K562 (cell line): ENCODE measurements around the gene ELMO1. TPM values are rescaled to one million over a fixed set of nuclear protein-coding genes. Genes with fewer than 3 reads are reported as not detected.

Source experiments
- ATAC-seq: fragments of 200-7000 bp; cut with Tn5 transposase; 3 replicates; pipeline ENCODE4 v1.9.1; 2020; ENCODE audit warnings: moderate library complexity
- BruUV-seq: library from RNA; stranded (reverse); fragments of 400-500 nt; replicated peaks from 2 replicates; lab custom pipeline; 2021; lab: Mats Ljungman, UMichigan
- CTCF ChIA-PET: fragments of 300-600 bp; formaldehyde crosslinking; extraction: SDS; loops from one replicate; lab custom pipeline; 2021; ENCODE audit warnings: low intra/inter-chr PET ratio; lab: Yijun Ruan, JAX
- POLR2A ChIA-PET: fragments of 300-600, 350-650 bp; sonication (Branson Sonifier 250); formaldehyde crosslinking; extraction: SDS; loops from one replicate; lab custom pipeline; 2021; ENCODE audit warnings: antibody characterized with exemption, inconsistent platforms; lab: Yijun Ruan, JAX
- DNase-seq, 4 experiments: peaks; one replicate each; pipeline versions ENCODE4 v3.0.0 to v3.0.0-alpha.2; 2011 to 2018; ENCODE audit warnings: low spot score in 3 of 4, mixed read lengths in 3 of 4; ENCODE audit errors: extremely low read depth in 1 of 4
- FAIRE-seq: peaks from 2 replicates; lab custom pipeline; 2011; peaks lifted over from hg19 to GRCh38; lab: Jason Lieb, UNC
- H2AFZ ChIP-seq: 2 replicates; pipeline ENCODE4 v1.6.0; 2011; ENCODE audit warnings: low read depth, low read length, control low read depth, inconsistent platforms
- H3K27ac ChIP-seq: fragments of 200-600 bp; 3 replicates; pipeline ENCODE4 v1.8.0; 2011; ENCODE audit warnings: low read depth, mild to moderate bottlenecking, control low read depth, inconsistent platforms, low read length, moderate library complexity, mixed read lengths; ENCODE audit errors: extremely low read depth
- H3K27me3 ChIP-seq, 2 experiments: fragments of 300-600 bp in 1 of 2; 2 replicates in 1 of 2; 3 replicates in 1 of 2; pipeline versions ENCODE4 v1.6.0 to v1.8.0; 2011; ENCODE audit warnings: inconsistent platforms in 2 of 2, low read length in 2 of 2, mild to moderate bottlenecking in 1 of 2, mixed read lengths in 1 of 2, moderate library complexity in 1 of 2; ENCODE audit not compliant: control insufficient read depth in 2 of 2, insufficient read depth in 2 of 2
- H3K36me3 ChIP-seq: fragments of 300-600 bp; 3 replicates; pipeline ENCODE4 v1.8.0; 2011; ENCODE audit warnings: mild to moderate bottlenecking, low read length, inconsistent platforms; ENCODE audit not compliant: control insufficient read depth, insufficient read depth
- H3K4me1 ChIP-seq, 2 experiments: fragments of 200-600 bp in 1 of 2; replicated peaks in 1 of 2; 2 replicates in 1 of 2; 3 replicates in 1 of 2; pipeline versions ENCODE4 v1.5.1 to v1.8.0; 2011; ENCODE audit warnings: inconsistent platforms in 2 of 2, low read length in 2 of 2, mild to moderate bottlenecking in 1 of 2, mixed read lengths in 1 of 2, moderate library complexity in 1 of 2; ENCODE audit not compliant: control insufficient read depth in 2 of 2, insufficient read depth in 2 of 2
- H3K4me2 ChIP-seq: 2 replicates; pipeline ENCODE4 v1.6.1; 2011; ENCODE audit warnings: low read length, control low read depth, inconsistent platforms, mixed read lengths; ENCODE audit not compliant: insufficient read depth
- H3K4me3 ChIP-seq: fragments of 200-600 bp; sonication (generic), shearing (Covaris generic); 2 replicates; pipeline ENCODE4 v1.5.1; 2016; ENCODE audit warnings: control low read depth, inconsistent platforms
- H3K79me2 ChIP-seq: fragments of 200-600 bp; 3 replicates; pipeline ENCODE4 v1.8.0; 2011; ENCODE audit warnings: low read length, inconsistent platforms; ENCODE audit not compliant: control insufficient read depth, insufficient read depth
- H3K9ac ChIP-seq, 2 experiments: 2 replicates each; pipeline versions ENCODE4 v1.6.0 to v1.6.1; 2011; ENCODE audit warnings: low read depth in 2 of 2, low read length in 2 of 2, control low read depth in 1 of 2, inconsistent platforms in 1 of 2, mild to moderate bottlenecking in 1 of 2, mixed read lengths in 1 of 2; ENCODE audit not compliant: insufficient read depth in 1 of 2
- H3K9me1 ChIP-seq: one replicate; pipeline ENCODE4 v1.6.0; 2011; ENCODE audit warnings: inconsistent platforms, mild to moderate bottlenecking, low read length, moderate library complexity; ENCODE audit not compliant: control insufficient read depth, insufficient read depth
- H3K9me3 ChIP-seq: replicated peaks from 2 replicates; pipeline ENCODE4 v1.5.1; 2011; ENCODE audit warnings: low read depth, low read length, inconsistent platforms; ENCODE audit not compliant: control insufficient read depth, insufficient read depth
- H4K20me1 ChIP-seq: replicated peaks from 2 replicates; pipeline ENCODE4 v1.6.1; 2011; ENCODE audit warnings: low read length, inconsistent platforms, mixed read lengths; ENCODE audit not compliant: control insufficient read depth, insufficient read depth
- CHD4 ChIP-seq: fragments of 200-600 bp; sonication (generic); IDR thresholded peaks from 3 replicates; pipeline ENCODE4 v1.6.1; 2012; ENCODE audit warnings: low read depth, mild to moderate bottlenecking, mixed read lengths, low read length, inconsistent platforms; ENCODE audit not compliant: insufficient read depth, insufficient replicate concordance, poor library complexity, severe bottlenecking
- DIDO1 ChIP-seq: fragments of 450-650 bp; IDR thresholded peaks from 2 replicates; pipeline ENCODE4 v1.6.1; 2016; ENCODE audit warnings: low read depth, missing biosample characterization, missing genetic modification characterization
- EHMT2 ChIP-seq: fragments of 450-650 bp; IDR thresholded peaks from 2 replicates; pipeline ENCODE4 v1.6.1; 2018; ENCODE audit warnings: antibody characterized with exemption
- ELF2 ChIP-seq: fragments of 250-450 bp; sonication (Bioruptor Pico); IDR thresholded peaks from 2 replicates; pipeline ENCODE4 v1.5.0; 2021; ENCODE audit warnings: mild to moderate bottlenecking
- FUS ChIP-seq: fragments of 200-400 bp; formaldehyde crosslinking; optimal IDR thresholded peaks from 2 replicates; pipeline ENCODE3; 2017; ENCODE audit warnings: low read depth, low read length
- HDAC3 ChIP-seq: fragments of 450-650 bp; IDR thresholded peaks from 2 replicates; pipeline ENCODE4 v1.6.1; 2018; ENCODE audit warnings: borderline replicate concordance, mild to moderate bottlenecking, moderate library complexity; ENCODE audit not compliant: partially characterized antibody
- MCM5 ChIP-seq: fragments of 450-650 bp; IDR thresholded peaks from 2 replicates; pipeline ENCODE4 v1.6.1; 2016; ENCODE audit warnings: low read depth
- PHTF2 ChIP-seq: fragments of 250-450 bp; sonication (Bioruptor Pico); IDR thresholded peaks from 2 replicates; pipeline ENCODE4 v1.5.0; 2021; ENCODE audit warnings: mild to moderate bottlenecking
- PYGO2 ChIP-seq: fragments of 450-650 bp; IDR thresholded peaks from 2 replicates; pipeline ENCODE4 v1.6.1; 2016; ENCODE audit warnings: mild to moderate bottlenecking, missing genetic modification characterization, moderate library complexity, missing compliant biosample characterization
- RAD51 ChIP-seq: fragments of 450-650 bp; IDR thresholded peaks from 2 replicates; pipeline ENCODE4 v1.7.1; 2016; ENCODE audit warnings: low read depth, mild to moderate bottlenecking, borderline replicate concordance
- RBM39 ChIP-seq: fragments of 200-400 bp; formaldehyde crosslinking; optimal IDR thresholded peaks from 2 replicates; pipeline ENCODE3; 2018; ENCODE audit warnings: low read depth, low read length
- TAL1 ChIP-seq: fragments of 450-650 bp; IDR thresholded peaks from 2 replicates; pipeline ENCODE4 v1.6.1; 2016; ENCODE audit warnings: mild to moderate bottlenecking
- TRIM28 ChIP-seq: fragments of 450-650 bp; IDR thresholded peaks from 2 replicates; pipeline ENCODE4 v1.6.1; 2017
- USF2 ChIP-seq: sonication (generic); formaldehyde crosslinking; IDR thresholded peaks from 2 replicates; pipeline ENCODE4 v1.5.0; 2020; ENCODE audit warnings: missing genetic modification reagents
- ZFP36 ChIP-seq: fragments of 150-350 bp; IDR thresholded peaks from 2 replicates; pipeline ENCODE4 v1.6.1; 2018; ENCODE audit warnings: low read length, low read depth; ENCODE audit not compliant: partially characterized antibody
- ZNF280A ChIP-seq: fragments of 450-650 bp; IDR thresholded peaks from 2 replicates; pipeline ENCODE4 v1.6.1; 2018; ENCODE audit warnings: mild to moderate bottlenecking, low read depth; ENCODE audit not compliant: partially characterized antibody
- ZNF589 ChIP-seq: fragments of 200-800 bp; sonication (Bioruptor generic); IDR thresholded peaks from 2 replicates; pipeline ENCODE4 v1.6.1; 2016; ENCODE audit warnings: low read depth, missing genetic modification characterization, missing compliant biosample characterization
- ZNF696 ChIP-seq: fragments of 250-450 bp; sonication (Bioruptor Pico); conservative IDR thresholded peaks from 2 replicates; pipeline ENCODE4 v1.4.0; 2020; ENCODE audit warnings: mild to moderate bottlenecking, moderate library complexity
- WGBS: fragments of 100-300 bp; shearing (Covaris generic); methylation state at CpG from one replicate; pipeline ENCODE4 v1.1.6; 2016; ENCODE audit warnings: low coverage, mixed read lengths; ENCODE audit not compliant: insufficient coverage; ENCODE audit errors: missing lambda C conversion rate; 5-methylcytosine and 5-hydroxymethylcytosine counted together
- in situ Hi-C: fragments of 300-500 bp; cut with MboI; formaldehyde crosslinking; loops from 4 replicates; pipeline ENCODE4 v1.15.0; 2018; ENCODE audit warnings: inconsistent platforms, mixed read lengths
- intact Hi-C: fragments of 100-400 bp; cut with micrococcal nuclease; formaldehyde crosslinking; loops from 2 replicates; pipeline ENCODE4 v1.14.2; 2022
- polyA plus RNA-seq, 8 experiments: library from polyadenylated mRNA; depleted of rRNA in 4 of 8; stranded (reverse) in 5 of 8; unstranded in 3 of 8; fragments of >200 nt; fragmentation: Nextera tagmentation in 2 of 8; fragmentation: Illumina TruSeq in 1 of 8; extraction: Ambion mirVana in 2 of 8; extraction: Trizol in 1 of 8; gene quantifications; 2 replicates each; pipeline versions ENCODE4 v1.2.1 to v1.2.3, GENCODE V29; 2011 to 2014; ENCODE audit warnings: inconsistent platforms in 1 of 8, missing spikeins in 1 of 8
- total RNA-seq, 7 experiments: library from RNA; depleted of rRNA in 6 of 7; stranded (reverse); fragments of >200 nt in 6 of 7; fragmentation: Illumina TruSeq in 2 of 7; extraction: Trizol in 2 of 7; gene quantifications; 2 replicates each; pipeline versions ENCODE4 v1.2.1 to v1.2.3, GENCODE V29; 2011 to 2021; ENCODE audit warnings: low replicate concordance in 1 of 7

Gene ELMO1
- total and polyA plus RNA-seq, 9 of the 15 experiments (the other 6 are each of a cell fraction or from before 2014, with no cell fraction given): 0.36 to 7.2 (median 3.6) TPM

GRCh38 chr7:36995776-36996175, 452.9 kb downstream of the ELMO1 start:
- H2AFZ ChIP-seq: no peak overlapping the region
- POLR2A ChIA-PET: interaction anchor here (1.0 kb wide), 1 partner anchor 15 kb away, joined by 4 read pairs; no protein-coding TSS in a partner anchor

More at GRCh38 chr7:36995776-36996175, 452.9 kb downstream of the ELMO1 start:
- intact Hi-C loops: no loop called here
- 0% methylated on average over 2 of the region's 2 CpGs for WGBS
- H3K36me3 ChIP-seq: no peaks in the 10 kb centered on the region
- no peak overlapping the region for H3K4me2 ChIP-seq
- no peak overlapping the region for H3K9ac ChIP-seq
- no peaks in the 10 kb centered on the region for H4K20me1 ChIP-seq
- in situ Hi-C loops: no loop called here
- FAIRE-seq (no peak), ATAC-seq (no peak), DNase-seq (no peak)
- TF ChIP-seq ZNF696 (CRISPR knock-in tag): no peak
- TF ChIP-seq PYGO2 (tag): no peak
- TF ChIP-seq ZNF589 (CRISPR knock-in tag): no peak
- TF ChIP-seq PHTF2 (CRISPR knock-in tag): no peak
- TF ChIP-seq DIDO1 (tag): no peak
- TF ChIP-seq ZFP36: no peak
- TF ChIP-seq HDAC3: no peak
- no peak for TF ChIP-seq TAL1
- TF ChIP-seq MCM5: no peak
- TF ChIP-seq RAD51: no peak
- no peak for TF ChIP-seq EHMT2
- TF ChIP-seq CHD4: no peak
- no peak for TF ChIP-seq ELF2 (CRISPR knock-in tag)
- TF ChIP-seq USF2 (CRISPR knock-in tag): no peak
- TF ChIP-seq ZNF280A: no peak
- no peak for TF ChIP-seq RBM39
- TF ChIP-seq FUS: no peak
- no peak for TF ChIP-seq TRIM28
- no peak overlapping the region for H3K4me3 ChIP-seq
- CTCF ChIA-PET: no interaction called here
- H3K9me1 ChIP-seq: no peaks in the 10 kb centered on the region
- no peaks in the 10 kb centered on the region; a peak in 1 of 5 replicates for H3K27me3 ChIP-seq
- BruUV-seq: no TSS peak
- H3K27ac ChIP-seq: no peak overlapping the region
- no peaks in the 10 kb centered on the region for H3K79me2 ChIP-seq
- H3K4me1 ChIP-seq: no peaks in the 10 kb centered on the region
- H3K9me3 ChIP-seq: no peaks in the 10 kb centered on the region
